GM18870 (cell line): ENCODE data around the gene CORO2B.

Experiments used
- ATAC-seq: cut with Tn5 transposase; IDR thresholded peaks from one replicate; pipeline ENCODE4 v1.9.1; 2021; ENCODE audit warnings: moderate library complexity; ENCODE audit not compliant: unreplicated experiment

The CORO2B gene

GRCh38 chr15:68589783-68590710 is 11.3 kb downstream of the CORO2B start:
- no peak for ATAC-seq

DNA sequence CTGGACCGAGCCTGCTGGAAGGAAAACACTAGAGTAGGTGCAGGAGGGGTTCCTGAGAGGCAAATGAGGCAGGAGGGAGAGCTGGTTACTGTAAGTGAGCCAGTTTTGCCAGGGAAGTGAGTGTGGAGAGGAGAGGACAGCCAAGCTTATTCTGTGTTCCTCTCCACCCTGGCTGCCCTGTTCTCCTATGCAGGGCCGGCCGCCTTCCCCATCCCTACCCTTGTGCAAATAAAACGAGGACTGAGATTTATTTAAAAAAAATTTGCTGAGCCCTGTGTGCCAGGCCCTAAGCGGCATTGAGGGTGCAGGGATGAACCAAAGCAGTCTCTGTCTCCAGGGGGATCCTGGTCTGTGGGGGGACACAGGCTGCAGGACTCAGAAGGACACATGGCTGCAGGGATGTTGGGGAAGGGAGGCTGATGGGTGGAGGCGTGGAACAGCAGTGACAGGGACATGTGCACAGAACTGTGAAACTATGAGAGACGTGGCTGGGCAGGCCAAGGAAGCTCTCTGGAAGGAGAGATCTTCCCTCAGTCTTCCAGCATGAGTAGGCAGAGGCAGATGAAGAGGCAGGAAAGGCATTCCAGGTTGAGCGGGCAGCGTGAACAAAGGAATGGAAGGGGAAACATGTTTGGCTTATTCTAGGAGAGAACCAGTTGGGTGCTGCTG is 12.1 kb downstream of the CORO2B start:
- no peak for ATAC-seq

GRCh38 chr15:68592054-68592453 is 13.3 kb downstream of the CORO2B start:
- ATAC-seq, result no peak

DNA sequence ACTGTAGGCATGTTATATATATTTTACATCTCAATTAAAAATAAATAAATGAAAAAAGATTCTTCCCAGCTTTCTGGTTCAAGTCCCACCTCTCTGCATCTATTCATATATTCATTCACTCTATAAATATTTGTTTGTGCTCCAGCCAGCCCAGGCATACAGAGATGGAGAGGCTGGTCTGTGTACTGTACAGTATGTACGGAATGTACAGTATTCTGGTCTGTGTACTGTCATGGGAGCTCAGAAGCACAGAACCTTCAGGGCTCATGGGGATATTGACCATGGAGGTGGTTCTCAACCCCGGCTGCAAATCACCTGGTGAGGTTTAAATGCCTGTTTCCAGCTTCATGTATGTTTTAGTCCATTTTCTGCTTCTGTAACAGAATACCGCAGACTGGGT is 13.8 kb downstream of the CORO2B start:
- ATAC-seq, result no peak

DNA sequence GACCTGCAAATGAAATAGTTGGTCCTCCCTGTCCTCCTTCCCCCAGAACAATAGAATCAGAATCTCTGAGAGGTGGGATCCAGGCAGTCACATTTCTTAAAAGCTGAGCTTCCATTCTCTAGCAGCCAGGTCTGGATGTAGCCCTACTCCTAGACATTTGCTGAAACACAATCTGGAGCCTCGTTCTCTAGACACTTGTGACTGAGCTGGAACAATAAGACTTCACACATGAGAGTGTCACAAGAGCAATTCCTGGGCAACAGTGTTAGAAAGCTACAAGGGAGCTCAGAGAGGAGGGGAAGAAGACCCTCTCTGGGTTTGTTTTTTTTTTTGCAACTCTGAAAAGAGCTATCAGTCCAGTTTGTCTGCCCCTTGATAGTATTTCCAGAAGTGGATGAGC is 14.5 kb downstream of the CORO2B start:
- no peak for ATAC-seq

GRCh38 chr15:68593828-68594532 is 15.2 kb downstream of the CORO2B start:
- no peak for ATAC-seq

DNA sequence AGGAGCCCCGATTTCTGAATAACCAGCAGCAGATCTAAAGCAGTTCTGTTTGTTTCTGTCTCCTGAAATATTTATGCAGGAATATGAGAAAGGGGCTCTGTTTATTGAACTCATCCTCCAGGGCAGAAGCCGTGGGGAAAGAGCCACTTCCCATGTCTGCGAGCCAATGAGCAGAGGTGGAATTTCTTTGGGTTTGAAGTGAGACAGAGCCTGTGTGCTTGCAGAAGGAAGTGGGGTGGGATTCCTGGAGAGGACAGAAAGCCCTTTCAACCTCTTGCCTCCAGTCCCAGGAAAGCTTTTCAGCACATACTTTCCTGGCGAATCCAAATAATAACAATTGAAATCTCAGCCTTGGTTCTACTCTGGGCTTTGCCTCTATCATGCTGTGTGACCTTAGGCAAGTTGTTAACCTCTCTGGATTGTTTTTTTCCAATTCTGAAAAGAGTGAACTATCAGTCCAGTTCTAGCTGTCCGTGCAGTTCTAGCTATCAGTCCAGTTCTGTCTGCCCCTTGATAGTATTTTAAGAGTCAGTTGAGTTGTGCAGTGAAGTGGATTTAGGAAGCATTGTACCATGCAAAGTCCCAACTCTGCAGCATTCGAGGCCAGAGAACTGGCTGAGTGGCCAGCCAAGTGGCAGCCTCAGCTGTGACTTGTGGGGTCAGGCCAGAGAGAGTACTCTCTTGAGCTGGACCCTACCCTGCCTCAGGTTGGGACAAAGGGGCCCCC is 15.9 kb downstream of the CORO2B start:
- ATAC-seq, result no peak

- no peak for ATAC-seq
These were observed 16.4 kb downstream of the CORO2B start for GRCh38 chr15:68595260-68595564.

DNA sequence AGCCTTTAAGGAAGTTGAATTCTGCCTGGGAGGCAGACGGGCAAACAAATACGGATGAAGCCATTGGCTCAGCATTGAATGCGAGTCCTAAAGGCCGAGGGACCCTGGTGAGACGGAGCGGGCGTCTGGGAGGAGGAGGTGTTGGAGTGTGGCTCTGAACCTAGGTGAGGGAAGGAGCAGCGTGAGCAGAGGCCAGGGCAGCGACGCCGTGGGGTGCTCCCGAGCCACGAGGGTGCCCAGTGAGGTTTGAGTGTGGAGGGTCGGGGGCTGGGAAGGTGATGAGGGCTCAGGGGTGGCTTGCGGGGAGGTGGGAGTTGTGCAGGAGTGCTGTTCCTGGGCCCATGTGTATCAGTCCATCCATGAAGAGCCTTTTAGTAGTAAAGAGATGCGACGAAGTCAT is 17.0 kb downstream of the CORO2B start:
- no peak for ATAC-seq

- ATAC-seq, result no peak
These were observed 17.9 kb downstream of the CORO2B start for GRCh38 chr15:68596691-68597090.

DNA sequence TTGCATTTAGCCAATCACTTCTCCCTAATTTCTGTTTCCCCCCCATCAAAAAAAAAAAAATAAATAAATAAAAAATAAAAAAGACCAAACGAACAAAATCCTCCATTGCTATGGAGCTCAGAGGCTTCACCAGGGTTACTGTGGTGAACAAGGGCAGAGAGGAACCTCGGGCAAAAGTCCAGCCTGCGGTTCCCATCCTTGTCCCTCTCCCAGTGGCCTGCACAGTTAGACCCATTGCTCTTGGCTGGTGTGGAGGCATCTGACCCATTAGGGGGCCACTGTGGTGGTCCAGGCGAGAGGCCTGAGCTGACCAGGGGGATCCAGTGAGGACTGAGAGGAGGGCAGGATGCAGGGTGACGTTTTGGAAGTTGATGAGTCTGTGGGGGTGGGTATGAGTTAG is 18.8 kb downstream of the CORO2B start:
- no peak for ATAC-seq

DNA sequence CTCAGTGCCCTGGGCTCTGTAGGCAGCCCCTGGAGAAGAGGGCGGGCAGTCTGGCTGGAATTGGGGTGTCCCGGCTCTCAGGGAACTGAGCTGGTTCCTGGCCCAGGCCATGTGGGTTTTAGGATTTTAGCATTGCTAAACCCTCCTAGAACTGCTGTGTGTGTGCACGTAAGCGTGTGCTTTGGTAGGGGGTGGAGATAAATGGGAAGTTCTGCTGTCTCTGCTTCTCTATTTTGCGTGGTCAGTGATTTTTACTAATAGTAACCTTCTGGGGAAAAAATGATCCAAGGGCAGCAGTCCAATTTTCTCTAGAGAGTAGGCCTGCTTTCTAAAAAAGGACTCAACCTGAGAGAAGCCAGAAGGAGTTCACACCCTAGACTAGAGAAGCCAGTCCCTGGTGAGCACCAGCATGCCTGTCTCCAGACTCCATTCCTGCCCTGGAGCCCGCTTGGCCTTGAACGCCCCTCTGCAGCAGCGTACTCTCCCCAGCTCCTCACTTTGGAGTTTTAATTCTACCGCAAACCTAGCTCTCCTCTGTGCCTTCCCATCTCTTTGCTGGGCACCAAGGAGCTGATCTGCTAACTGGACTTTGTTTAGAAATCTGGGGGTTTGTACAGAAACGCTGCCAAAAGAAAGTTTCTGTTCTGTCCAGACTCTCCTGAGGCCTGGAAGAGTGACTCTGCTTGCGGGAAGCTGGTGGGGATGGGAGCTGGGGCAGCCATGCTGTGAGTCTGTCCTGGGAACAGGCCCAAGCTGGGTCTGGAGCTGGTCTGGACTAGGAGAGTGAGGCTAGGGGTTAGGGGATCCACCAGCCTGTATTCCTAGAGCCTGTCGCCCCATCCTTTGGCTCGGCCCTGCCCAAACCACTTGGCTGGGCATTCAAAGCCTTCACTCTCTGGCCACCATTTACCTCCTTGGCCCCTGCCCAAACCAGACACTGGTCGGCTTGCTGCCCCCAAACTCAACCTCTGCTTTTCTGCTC is 19.7 kb downstream of the CORO2B start:
- ATAC-seq, result no peak

GRCh38 chr15:68599153-68599545 is 20.4 kb downstream of the CORO2B start:
- no peak for ATAC-seq

DNA sequence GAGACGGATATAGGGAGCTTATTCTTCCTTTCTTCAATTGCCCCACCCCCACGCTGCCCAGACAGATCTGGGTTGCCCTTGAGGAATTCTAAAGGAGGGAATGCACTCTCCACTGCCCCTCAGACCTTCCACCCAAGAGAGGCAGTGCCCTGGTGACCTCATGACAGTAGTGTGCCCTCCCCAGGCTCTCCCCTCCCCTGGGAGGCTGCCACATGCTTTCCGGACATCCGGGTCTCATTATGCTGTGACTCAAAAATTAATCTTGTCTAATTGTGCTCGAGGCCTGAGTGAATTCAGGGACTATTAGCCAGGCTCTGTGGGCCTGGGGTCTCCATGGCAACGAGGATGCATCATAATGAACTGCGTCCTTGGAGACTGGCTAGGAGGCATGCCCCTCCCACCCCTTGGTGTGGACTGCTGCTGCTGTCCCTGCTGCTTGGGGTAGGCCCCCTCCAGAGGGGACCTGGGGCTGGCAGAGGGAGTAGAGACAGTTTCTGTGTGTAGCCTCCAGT is 20.8 kb downstream of the CORO2B start:
- ATAC-seq, result no peak

- no peak for ATAC-seq
These were observed 22.7 kb downstream of the CORO2B start for GRCh38 chr15:68601206-68602197.

DNA sequence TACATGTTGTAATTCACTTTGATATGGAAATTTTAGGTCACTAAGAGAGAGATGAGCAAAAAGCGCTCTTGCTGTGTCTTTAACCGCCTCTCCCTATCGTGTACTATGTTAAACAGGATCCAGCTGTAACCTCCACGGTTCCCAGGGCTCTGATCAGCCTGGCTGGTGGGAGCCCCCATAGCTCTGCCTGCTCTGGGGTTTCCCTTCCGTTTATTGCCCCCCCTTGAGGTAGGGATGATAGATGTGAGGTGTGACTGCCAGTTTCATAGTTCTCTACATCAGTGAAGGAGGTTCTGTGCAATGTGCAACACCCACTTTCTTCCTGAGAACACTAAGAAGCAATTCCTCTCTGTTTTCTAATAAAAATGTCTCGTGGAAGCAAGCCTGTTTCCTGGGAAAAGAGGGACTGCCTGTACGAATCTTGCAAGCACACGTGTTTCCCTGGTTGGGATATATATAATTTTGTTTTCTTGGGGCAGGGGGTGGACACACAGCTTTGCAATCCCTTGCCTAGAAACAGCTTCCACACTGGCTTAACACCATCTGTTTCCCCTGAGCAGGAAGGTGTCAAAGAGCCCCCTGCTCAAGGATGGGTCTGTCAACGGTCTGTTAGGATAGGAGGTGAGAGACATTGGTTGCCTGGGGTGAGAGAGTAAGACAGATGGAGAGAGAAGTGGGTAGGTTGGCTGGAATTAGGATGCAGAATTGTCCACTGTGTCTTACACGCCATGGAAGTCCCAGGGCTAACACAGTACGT is 23.8 kb downstream of the CORO2B start:
- ATAC-seq, result no peak

DNA sequence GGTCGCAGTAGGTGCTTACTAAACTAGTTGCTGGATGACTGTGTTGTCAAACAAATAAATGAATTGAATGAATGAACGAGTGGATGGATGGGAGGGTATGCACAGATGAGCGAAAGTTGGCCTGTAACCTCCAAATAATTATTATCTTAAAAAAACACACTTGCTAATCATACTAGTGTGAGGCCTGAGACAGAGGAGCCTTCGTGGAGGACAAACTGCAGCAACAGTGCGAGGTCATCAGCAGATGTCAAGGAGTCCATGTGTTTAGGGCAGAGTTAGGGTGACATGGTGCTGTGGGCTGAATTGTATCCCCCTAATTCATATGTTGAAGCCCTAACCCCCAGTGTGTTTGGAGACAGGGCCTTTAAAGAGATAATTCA is 24.4 kb downstream of the CORO2B start:
- no peak for ATAC-seq

GRCh38 chr15:68603951-68604350 is 25.2 kb downstream of the CORO2B start:
- ATAC-seq, result no peak
